Lung (tissue), 12 donors: ENCODE measurements around the gene IER2. TPM values are rescaled to one million over a fixed set of nuclear protein-coding genes. Genes with fewer than 3 reads are reported as not detected.
"Not testable (repeated sequence)": the region's sequence is repeated elsewhere in the genome, so short reads cannot be mapped to it uniquely, and the experiment has no call there.

Experiments used
- ATAC-seq: fragments of 200-7000 bp; cut with Tn5 transposase; one replicate; pipeline ENCODE4 v1.9.1; 2020; ENCODE audit warnings: moderate number of reproducible peaks; ENCODE audit not compliant: insufficient read depth, low FRiP score
- DNase-seq, 3 donors: peaks; one replicate each; pipeline ENCODE4 v3.0.0-alpha.2; 2013 to 2017
- H3K27ac ChIP-seq, 2 donors: one replicate each; pipeline ENCODE4 v1.5.1; 2013; ENCODE audit warnings: mild to moderate bottlenecking in 2 of 2, moderate library complexity in 2 of 2, control low read depth in 1 of 2, inconsistent platforms in 1 of 2, low read depth in 1 of 2, low read length in 1 of 2
- H3K27me3 ChIP-seq, 3 donors: one replicate each; pipeline ENCODE4 v1.5.1; 2013; ENCODE audit warnings: low read length in 2 of 3; ENCODE audit not compliant: control insufficient read depth in 3 of 3, insufficient read depth in 3 of 3
- H3K36me3 ChIP-seq, 4 donors: one replicate each; pipeline ENCODE4 v1.5.1; 2013; ENCODE audit warnings: low read length in 4 of 4, mild to moderate bottlenecking in 1 of 4, moderate library complexity in 1 of 4; ENCODE audit not compliant: control insufficient read depth in 4 of 4, insufficient read depth in 4 of 4
- H3K4me1 ChIP-seq, 5 donors: one replicate each; pipeline ENCODE4 v1.5.1; 2013; ENCODE audit warnings: low read length in 5 of 5, mild to moderate bottlenecking in 2 of 5, moderate library complexity in 1 of 5; ENCODE audit not compliant: control insufficient read depth in 5 of 5, insufficient read depth in 5 of 5
- H3K4me3 ChIP-seq: one replicate; pipeline ENCODE4 v1.5.1; 2013; ENCODE audit warnings: mild to moderate bottlenecking, control low read depth, moderate library complexity
- H3K9ac ChIP-seq, 2 donors: one replicate each; pipeline ENCODE4 v1.5.1; 2013; ENCODE audit warnings: low read length in 2 of 2, control low read depth in 1 of 2; ENCODE audit not compliant: insufficient read depth in 1 of 2
- H3K9me3 ChIP-seq, 4 donors: one replicate each; pipeline ENCODE4 v1.5.1; 2013; ENCODE audit warnings: low read length in 3 of 4, mild to moderate bottlenecking in 1 of 4, moderate library complexity in 1 of 4; ENCODE audit not compliant: control insufficient read depth in 4 of 4, insufficient read depth in 3 of 4
- CTCF ChIP-seq: IDR thresholded peaks from 2 replicates; pipeline ENCODE4 v1.5.1; 2012; ENCODE audit warnings: mild to moderate bottlenecking; ENCODE audit errors: control extremely low read depth, extremely low read depth
- WGBS, 2 donors: extraction: QIAGEN DNeasy Blood & Tissue Kit; methylation state at CpG; one replicate each; pipeline ENCODE4 v1.1.7; 2013; 5-methylcytosine and 5-hydroxymethylcytosine counted together
- polyA plus RNA-seq, 2 donors: library from polyadenylated mRNA; stranded (reverse); fragments of 200-250 nt; gene quantifications; one replicate each; pipeline ENCODE4 v1.2.1, GENCODE V29; 2013
- total RNA-seq, 2 donors: library from RNA; depleted of rRNA in 1 of 2; stranded (reverse); fragments of >200 nt in 1 of 2; gene quantifications; one replicate each; pipeline ENCODE4 v1.2.1, GENCODE V29; 2014 to 2021
- donor health status: control.
- donor health status: control.
- donor health status: Bipolar disorder and iron deficiency.
- donor health status: healthy.
- donor health status: DM: yes; HTN: yes; CAD: no.

Gene IER2
- total and polyA plus RNA-seq, 4 donors, result 29.8 to 242 (median 93.0) TPM

DNA sequence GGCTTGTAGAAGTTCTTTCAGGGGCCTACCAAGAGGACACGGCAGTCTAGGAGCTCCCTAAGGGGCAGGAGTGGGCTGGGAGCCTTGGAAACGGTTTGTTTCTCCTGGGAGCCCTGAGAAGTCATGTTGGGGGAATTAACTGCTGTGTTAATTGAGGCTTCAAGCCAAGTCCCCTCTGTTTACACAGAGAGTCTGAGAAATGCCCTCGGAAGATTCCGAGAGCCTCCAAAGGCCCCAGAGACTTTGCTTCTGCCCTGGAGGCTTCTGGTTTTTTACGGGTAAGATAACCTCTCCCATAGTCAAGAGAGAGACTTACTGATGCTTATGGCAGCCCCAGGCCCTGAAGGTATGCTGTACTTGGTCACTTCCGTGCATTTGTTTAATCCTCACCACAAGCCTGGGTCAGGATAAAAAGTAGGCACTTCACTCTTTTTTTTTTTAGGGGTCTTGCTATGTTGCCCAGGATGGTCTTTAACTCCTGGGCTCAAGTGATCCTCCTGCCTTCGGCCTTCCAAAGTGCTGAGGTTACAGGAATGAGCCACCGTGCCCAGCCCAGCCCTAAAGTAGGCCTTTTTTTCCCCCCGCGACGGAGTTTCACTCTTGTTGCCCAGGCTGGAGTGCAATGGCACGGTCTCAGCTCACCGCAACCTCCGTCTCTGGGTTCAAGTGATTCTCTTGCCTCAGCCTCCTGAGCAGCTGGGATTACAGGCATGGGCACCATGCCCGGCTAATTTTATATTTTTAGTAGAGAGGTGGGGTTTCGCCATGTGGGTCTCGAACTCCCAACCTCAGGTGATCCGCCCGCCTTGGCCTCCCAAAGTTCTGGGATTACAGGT lies 15.2 kb downstream of the IER2 start:
- peak overlapping the region in 1 of 2 donors; percentile 53 for H3K9ac ChIP-seq
- H3K36me3 ChIP-seq, result no peaks in the 10 kb centered on the region
- no peaks in the 10 kb centered on the region for H3K27me3 ChIP-seq
- ATAC-seq (no peak), DNase-seq (peak; percentile 46 to 77 (median 62))
- no peaks in the 10 kb centered on the region for H3K9me3 ChIP-seq
- H3K4me1 ChIP-seq, result peaks cover 5 to 50% (median 15%) of the 10 kb centered on the region in 5 donors
- no peak for TF ChIP-seq CTCF
- WGBS, 2 donors, result 75 to 77% methylated on average over 19 of the region's 19 CpGs
- H3K27ac ChIP-seq, result peak overlapping the region; percentile 79 to 94
- no peak overlapping the region for H3K4me3 ChIP-seq

DNA sequence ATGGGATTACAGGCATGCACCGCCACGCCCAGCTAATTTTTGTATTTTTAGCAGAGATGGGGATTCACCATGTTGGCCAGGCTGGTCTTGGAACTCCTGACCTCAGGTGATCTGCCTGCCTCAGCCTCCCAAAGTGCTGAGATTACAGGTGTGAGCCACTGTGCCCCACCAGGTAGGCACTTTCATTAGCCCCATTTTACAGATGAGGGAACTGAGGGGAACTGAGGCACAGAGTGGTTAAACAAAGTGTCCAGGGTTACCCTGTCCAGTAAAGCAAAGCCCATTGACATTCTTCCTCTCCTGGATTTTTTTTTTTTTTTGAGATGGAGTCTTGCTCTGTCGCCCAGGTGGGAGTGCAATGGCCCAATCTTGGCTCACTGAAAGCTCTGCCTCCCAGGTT lies 15.9 kb downstream of the IER2 start:
- WGBS, 2 donors, result 95 to 98% methylated on average over 3 of the region's 3 CpGs
- H3K27me3 ChIP-seq, H3K9ac ChIP-seq, DNase-seq, H3K9me3 ChIP-seq, ATAC-seq, H3K4me3 ChIP-seq, H3K36me3 ChIP-seq: not testable (repeated sequence)
- Histone ChIP-seq H3K27ac (peak overlapping the region; percentile 26 to 71), H3K4me1 (peaks cover 5 to 50% (median 15%) of the 10 kb centered on the region in 5 donors)

- Histone ChIP-seq H3K9me3 (no peaks in the 10 kb centered on the region), H3K27ac (peak overlapping the region; percentile 37 to 46), H3K27me3 (no peaks in the 10 kb centered on the region), H3K4me3 (no peak overlapping the region), H3K9ac (no peak overlapping the region), H3K36me3 (no peaks in the 10 kb centered on the region), H3K4me1 (peaks cover 3 to 33% (median 18%) of the 10 kb centered on the region in 5 donors)
- no peak for TF ChIP-seq CTCF
- ATAC-seq, result no peak
- WGBS, 2 donors, result 70 to 88% methylated on average over 5 of the region's 5 CpGs
- no peak for DNase-seq
Observed at GRCh38 chr19:13169769-13170168, 19.6 kb downstream of the IER2 start.

DNA sequence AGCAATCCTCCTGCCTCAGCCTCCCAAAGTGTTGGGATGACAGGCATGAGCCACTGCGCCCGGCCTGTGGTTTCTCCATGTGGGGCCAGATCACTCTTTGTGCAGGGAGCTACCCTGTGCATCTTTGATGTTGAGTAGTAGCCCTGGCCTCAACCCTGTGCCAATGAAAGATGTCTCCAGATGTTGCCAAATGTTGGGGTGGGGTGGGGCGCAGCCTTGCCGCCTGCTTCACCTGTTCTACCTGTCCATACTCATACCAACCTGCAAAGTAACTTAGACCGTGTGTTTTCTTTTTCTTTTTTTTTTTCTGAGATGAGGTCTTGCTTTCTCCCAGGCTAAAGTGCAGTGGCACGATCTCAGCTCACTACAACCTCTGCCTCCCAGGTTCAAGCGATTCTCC lies 20.9 kb downstream of the IER2 start:
- no peaks in the 10 kb centered on the region for H3K36me3 ChIP-seq
- 95 to 97% methylated on average over 7 of the region's 7 CpGs for WGBS, 2 donors
- DNase-seq (no peak), ATAC-seq (no peak)
- H3K27me3 ChIP-seq, result no peaks in the 10 kb centered on the region
- peaks cover 3 to 22% (median 9%) of the 10 kb centered on the region in 5 donors for H3K4me1 ChIP-seq
- H3K9me3 ChIP-seq, result no peaks in the 10 kb centered on the region
- no peak overlapping the region for H3K9ac ChIP-seq
- no peak for TF ChIP-seq CTCF
- H3K4me3 ChIP-seq, result no peak overlapping the region
- no peak overlapping the region for H3K27ac ChIP-seq
